22Rv1 (cell line): ENCODE results near the gene CCDC60.

Experiments
- CTCF ChIP-seq: fragments of 450-650 bp; IDR thresholded peaks from 2 replicates; pipeline ENCODE4 v1.5.1; 2017; ENCODE audit warnings: mild to moderate bottlenecking
- ZFX ChIP-seq: fragments of 450-650 bp; IDR thresholded peaks from 2 replicates; pipeline ENCODE4 v1.6.1; 2017; ENCODE audit warnings: antibody characterized with exemption, borderline replicate concordance

DNA sequence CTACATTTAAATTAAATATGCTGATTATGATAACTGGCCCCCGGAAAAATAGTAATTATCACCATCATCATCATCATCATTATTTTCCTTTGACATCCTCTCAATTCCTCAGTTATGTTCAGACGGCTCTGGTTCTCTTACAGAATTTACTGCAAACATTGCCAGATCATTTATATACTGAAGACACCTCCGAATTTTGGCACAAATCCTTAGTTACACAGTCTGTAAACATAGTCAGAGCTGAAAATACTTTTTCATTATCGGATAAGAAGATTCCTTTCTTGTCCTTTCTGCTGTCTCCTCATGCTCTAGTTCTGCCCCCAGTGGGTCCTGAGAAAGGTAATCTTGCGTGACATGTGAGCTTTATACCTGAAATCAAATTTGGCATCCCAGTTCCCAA is 40.3 kb upstream of the CCDC60 start:
- no peak for TF ChIP-seq CTCF
- no peak for TF ChIP-seq ZFX
